GM18951 (cell line): ENCODE measurements around the gene SLC26A11.
"Not testable (repeated sequence)": the region's sequence is repeated elsewhere in the genome, so short reads cannot be mapped to it uniquely, and the experiment has no call there.

Experiments used
- POLR2A ChIP-seq: IDR thresholded peaks from 4 replicates; pipeline ENCODE4 v1.6.1; 2011; ENCODE audit warnings: mild to moderate bottlenecking; ENCODE audit not compliant: insufficient read length, insufficient read depth; ENCODE audit errors: extremely low read depth
- in situ Hi-C: fragments of 300-500 bp; cut with MboI; formaldehyde crosslinking; loops from one replicate; pipeline ENCODE4 v1.12.0; 2022; ENCODE audit warnings: low sequenced_read_pairs, mixed read lengths, inconsistent platforms; ENCODE audit not compliant: unreplicated experiment

Gene SLC26A11

DNA sequence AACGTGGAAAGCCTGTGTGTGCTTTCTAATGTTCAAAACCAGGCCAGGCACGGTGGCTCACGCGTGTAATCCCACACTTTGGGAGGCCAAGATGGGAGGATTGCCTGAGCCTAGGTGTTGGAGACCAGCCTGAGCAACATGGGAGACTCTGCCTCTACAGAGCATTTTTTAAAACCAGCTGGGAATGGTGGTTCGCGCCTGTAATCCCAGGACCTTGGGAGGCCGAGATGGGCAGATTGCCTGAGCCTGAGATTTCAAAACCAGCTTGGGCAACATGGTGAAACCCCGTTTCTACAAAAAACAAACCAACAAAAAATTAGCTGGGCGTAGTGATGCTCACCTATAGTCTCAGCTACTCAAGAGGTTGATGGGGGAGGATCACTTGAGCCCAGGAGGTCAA is 66.8 kb downstream of the SLC26A11 start:
- in situ Hi-C loops: no loop called here
- no peak for TF ChIP-seq POLR2A

- in situ Hi-C loops: no loop called here
- TF ChIP-seq POLR2A: no peak
These were observed 67.8 kb downstream of the SLC26A11 start for GRCh38 chr17:80287806-80288567.

- in situ Hi-C loops: no loop called here
- no peak for TF ChIP-seq POLR2A
These were observed 69.4 kb downstream of the SLC26A11 start for GRCh38 chr17:80289616-80290015.

- TF ChIP-seq POLR2A: peak; percentile 13
- in situ Hi-C loops: no loop called here
These were observed 69.9 kb downstream of the SLC26A11 start for GRCh38 chr17:80290156-80290555.

- in situ Hi-C loops: no loop called here
- TF ChIP-seq POLR2A: no peak
These were observed 71.0 kb downstream of the SLC26A11 start for GRCh38 chr17:80291260-80291659.

DNA sequence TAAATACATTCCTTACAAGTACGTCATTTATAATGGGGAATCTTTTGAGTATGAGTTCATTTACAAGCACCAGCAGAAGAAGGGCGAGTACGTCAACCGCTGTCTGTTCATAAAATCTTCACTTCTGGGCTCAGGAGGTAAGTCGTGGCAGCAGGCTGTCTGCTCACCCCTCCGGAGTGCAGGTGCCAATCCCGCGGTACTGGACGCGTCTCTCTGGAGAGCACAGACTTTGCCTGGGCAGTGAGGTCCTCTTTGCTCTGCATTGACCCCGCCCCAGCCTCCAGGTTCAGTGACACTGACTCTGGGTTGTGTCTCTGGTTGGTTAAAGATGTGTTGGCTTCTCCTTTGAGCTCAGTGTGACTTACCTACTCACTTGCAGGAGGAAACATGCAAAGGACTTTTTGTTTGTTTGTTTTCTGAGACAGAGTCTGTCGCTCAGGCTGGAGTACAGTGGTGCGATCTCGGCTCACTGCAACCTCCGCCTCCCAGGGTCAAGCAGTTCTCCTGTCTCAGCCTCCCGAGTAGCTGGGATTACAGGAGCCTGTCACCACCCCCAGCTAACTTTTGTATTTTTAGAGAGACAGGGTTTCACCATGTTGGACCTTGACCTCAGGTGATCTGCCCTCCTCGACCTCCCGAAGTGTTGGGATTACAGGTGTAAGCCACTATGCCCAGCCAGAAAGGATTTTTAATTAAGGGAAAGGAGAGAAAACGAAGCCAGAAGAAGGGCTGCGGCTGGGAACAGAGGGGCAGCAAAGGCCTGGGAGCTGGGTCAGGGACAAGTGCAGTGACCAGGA is 71.7 kb downstream of the SLC26A11 start:
- in situ Hi-C loops: no loop called here
- no peak for TF ChIP-seq POLR2A

- in situ Hi-C loops: no loop called here
- no peak for TF ChIP-seq POLR2A
These were observed 72.3 kb downstream of the SLC26A11 start for GRCh38 chr17:80292521-80292971.

DNA sequence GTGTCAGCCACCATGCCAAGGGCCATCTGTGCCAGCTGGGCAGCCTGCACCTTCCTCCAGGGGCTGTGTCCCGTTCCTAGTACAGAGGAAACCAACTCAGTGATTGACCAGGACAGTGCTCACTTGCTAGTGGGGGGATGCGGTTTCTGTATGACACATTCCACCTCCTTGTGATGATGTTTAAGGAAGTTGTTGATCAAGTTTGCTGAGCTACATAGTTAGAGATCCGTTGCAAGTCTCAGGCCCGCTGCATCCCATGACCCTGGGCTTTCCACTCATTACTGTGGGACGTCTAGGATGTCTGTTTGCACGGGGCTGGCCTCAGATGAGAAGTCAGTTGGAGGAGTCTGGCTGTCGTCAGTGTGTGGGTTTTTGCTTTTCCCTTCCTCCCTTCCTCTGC is 74.0 kb downstream of the SLC26A11 start:
- TF ChIP-seq POLR2A: no peak
- in situ Hi-C loops: no loop called here

DNA sequence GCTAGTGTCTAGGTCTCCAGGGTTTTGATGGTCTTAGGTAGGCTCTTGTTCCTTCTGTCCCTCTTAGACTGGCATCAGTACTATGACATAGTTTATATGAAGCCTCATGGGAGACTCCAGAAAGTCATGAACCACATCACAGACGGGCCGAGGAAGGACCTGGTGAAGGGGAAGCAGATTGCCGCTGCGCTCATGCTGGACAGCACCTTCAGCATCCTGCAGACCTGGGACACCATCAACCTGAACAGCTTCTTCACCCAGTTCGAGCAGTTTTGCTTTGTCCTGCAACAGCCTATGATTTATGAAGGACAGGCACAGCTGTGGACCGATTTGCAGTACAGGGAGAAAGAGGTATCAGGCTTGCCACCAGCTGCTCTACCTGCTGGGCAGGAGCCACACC is 74.4 kb downstream of the SLC26A11 start:
- in situ Hi-C loops: no loop called here
- no peak for TF ChIP-seq POLR2A

GRCh38 chr17:80295146-80295545 is 74.9 kb downstream of the SLC26A11 start:
- no peak for TF ChIP-seq POLR2A
- in situ Hi-C loops: no loop called here

DNA sequence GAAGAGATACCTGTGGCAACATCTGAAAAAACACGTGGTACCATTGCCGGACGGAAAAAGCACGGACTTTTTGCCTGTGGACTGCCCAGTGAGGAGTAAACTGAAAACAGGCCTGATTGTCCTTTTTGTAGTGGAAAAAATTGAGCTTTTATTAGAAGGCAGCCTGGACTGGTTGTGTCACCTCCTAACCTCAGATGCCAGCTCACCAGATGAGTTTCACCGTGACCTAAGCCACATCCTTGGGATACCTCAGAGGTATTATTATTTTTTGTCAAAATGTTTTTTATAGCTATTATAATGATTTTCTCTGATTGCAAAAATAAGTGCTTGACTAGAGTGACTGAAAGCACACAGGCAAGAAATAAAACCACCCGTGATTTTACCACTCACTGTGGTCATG is 75.3 kb downstream of the SLC26A11 start:
- TF ChIP-seq POLR2A: no peak
- in situ Hi-C loops: no loop called here

GRCh38 chr17:80296221-80296620 is 76.0 kb downstream of the SLC26A11 start:
- no peak for TF ChIP-seq POLR2A
- in situ Hi-C loops: no loop called here

GRCh38 chr17:80297996-80298560 is 77.9 kb downstream of the SLC26A11 start:
- TF ChIP-seq POLR2A: no peak
- in situ Hi-C loops: no loop called here

DNA sequence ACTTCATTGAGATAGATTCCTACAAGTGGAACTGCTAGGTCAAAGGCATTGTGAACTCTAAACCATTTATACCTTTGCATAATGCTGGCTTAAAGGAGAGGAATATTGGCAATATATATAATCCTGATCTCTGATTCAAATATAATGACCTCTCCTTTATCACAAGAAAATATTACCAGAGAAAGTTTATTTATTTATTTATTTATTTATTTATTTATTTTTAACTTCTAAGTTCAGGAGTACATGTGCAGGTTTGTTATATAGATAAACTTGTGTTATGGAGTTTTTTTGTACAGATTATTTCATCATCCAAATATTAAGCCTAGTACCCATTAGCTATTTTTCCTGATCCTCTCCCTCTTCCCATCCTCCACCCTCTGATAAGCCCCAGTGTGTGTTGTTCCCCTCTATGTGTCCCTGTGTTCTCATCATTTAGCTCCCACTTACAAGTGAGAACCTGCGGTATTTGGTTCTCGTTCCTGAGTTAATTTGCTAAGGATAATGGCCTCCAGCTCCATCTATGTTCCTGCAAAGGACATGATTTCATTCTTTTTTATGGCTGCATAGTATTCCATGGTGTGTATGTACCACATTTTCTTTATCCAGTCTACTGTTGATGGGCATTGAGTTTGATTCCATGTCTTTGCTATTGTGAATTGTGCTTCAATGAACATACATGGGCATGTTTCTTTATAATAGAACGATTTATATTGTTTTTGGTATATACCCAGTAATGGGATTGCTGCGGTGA is 79.3 kb downstream of the SLC26A11 start:
- in situ Hi-C loops: not testable (repeated sequence)

DNA sequence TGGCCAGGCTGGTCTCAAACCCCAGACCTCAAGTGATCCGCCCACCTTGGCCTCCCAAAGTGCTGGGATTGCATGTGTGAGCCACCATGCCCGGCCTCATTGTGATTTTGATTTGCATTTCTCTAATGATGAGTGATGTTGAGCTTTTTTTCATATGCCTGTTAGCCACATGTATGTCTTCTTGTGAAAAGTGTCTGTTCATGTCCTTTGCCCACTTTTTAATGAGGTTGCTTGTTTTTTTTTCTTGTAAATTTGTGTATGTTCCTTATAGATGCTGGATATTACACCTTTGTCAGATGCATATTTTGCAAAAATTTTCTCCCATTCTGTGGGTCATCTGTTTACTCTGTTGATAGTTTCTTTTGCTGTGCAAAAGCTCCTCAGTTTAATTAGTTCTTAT is 80.5 kb downstream of the SLC26A11 start:
- in situ Hi-C loops: not testable (repeated sequence)
